ENCODE results near the gene MYEF2.

The MYEF2 gene

DNA sequence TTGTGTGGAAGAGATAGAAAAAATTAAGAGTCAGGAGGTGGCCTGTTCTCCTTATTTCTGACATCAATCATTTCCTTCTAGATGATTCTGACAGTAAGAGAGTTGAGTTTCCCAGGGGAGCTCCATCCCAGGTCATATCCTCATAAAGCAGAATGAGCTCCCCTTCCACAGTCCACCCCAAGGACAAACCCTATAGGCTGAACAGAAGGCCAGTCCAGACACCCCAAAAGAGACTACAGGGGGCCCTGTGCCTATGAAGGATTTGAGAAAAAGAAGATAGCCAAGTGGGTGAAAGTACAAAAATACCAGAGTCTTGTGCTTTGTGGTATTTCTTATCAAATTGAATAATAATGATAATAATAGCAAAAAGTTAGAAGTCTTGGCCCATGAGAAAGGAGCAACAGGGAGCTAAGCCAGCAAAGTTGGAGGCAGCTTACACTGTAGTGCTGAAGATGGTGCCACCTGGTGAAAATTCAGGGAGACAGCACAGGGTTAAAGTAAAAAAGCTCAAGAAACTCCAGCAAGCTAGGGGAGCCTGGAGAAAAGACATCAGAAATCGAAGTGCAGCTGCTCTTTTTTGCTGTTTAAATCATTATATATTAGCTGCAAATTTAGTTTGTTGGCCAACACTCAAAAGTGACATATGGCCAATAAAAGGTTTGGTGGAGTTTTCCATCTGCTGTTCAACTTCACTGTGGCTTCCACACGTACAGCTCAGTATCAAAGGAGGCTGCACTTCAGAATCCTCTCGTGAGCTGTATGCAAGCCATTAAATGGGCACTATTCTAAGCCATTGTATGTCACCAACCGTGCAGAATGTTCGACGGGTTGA, 93.1 kb downstream of the MYEF2 start:
- no peak for DNase-seq

Measured in CD4-positive, alpha-beta T cell treated with Interferon gamma for 1 hour (primary cell).